Stomach (tissue), 4 donors: ENCODE data around the gene SLC17A8.

Experiments used
- EP300 ChIP-seq: sonication (generic); formaldehyde crosslinking; IDR thresholded peaks from one replicate; pipeline ENCODE4 v1.6.1; 2017; ENCODE audit warnings: antibody characterized with exemption
- POLR2A ChIP-seq, 4 donors: fragments of 450-650 bp; IDR thresholded peaks; one replicate each; pipeline ENCODE4 v1.6.1; 2016; ENCODE audit warnings: antibody characterized with exemption in 4 of 4, control low read depth in 2 of 4, mild to moderate bottlenecking in 1 of 4, moderate library complexity in 1 of 4
- POLR2AphosphoS5 ChIP-seq, 3 donors: sonication (generic); formaldehyde crosslinking; IDR thresholded peaks; one replicate each; pipeline ENCODE4 v1.6.1; 2016; ENCODE audit warnings: antibody characterized with exemption in 3 of 3
- TF ChIP-seq, protein P1 (sequence below), 7 experiments: fragments of 450-650 bp in 4 of 7; fragments of 200-600 bp in 3 of 7; sonication (generic) in 3 of 7; IDR thresholded peaks; one replicate each; pipeline ENCODE4 v1.5.1; 2016 to 2019; ENCODE audit warnings: antibody characterized with exemption in 7 of 7, control low read depth in 2 of 7, mild to moderate bottlenecking in 1 of 7

DNA sequence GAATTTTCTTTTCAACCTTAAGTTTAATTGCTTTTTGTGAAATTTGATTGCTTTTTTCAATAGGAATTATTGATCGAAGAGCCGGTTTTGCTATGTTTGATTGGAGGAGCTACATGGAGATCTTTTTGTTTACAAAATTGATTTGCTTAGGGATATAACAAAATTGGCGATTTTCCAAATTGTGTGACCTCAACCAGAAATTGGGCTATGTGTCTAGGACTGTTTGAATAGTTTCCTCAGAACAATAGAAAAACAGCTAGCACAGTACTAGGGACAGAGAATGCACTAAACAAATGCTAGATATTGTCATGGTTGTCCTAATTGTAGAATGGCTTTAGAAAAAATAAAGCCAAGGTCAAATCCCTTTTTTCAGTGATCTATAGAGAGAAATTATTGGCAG is 2.4 kb downstream of the SLC17A8 start:
- no peak for TF ChIP-seq POLR2A (IDR thresholded peaks at IDR 0.05)
- TF ChIP-seq, protein P1, sequence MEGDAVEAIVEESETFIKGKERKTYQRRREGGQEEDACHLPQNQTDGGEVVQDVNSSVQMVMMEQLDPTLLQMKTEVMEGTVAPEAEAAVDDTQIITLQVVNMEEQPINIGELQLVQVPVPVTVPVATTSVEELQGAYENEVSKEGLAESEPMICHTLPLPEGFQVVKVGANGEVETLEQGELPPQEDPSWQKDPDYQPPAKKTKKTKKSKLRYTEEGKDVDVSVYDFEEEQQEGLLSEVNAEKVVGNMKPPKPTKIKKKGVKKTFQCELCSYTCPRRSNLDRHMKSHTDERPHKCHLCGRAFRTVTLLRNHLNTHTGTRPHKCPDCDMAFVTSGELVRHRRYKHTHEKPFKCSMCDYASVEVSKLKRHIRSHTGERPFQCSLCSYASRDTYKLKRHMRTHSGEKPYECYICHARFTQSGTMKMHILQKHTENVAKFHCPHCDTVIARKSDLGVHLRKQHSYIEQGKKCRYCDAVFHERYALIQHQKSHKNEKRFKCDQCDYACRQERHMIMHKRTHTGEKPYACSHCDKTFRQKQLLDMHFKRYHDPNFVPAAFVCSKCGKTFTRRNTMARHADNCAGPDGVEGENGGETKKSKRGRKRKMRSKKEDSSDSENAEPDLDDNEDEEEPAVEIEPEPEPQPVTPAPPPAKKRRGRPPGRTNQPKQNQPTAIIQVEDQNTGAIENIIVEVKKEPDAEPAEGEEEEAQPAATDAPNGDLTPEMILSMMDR (IDR thresholded peaks at IDR 0.05), result no peak
- TF ChIP-seq POLR2AphosphoS5 (IDR thresholded peaks at IDR 0.05), result no peak
- no peak for TF ChIP-seq EP300
